DMS114 treated with DMSO at 0.1 percent for 48 hours (cell line): ENCODE data around the gene LRRFIP1.

Source experiments
- DNase-seq: peaks from one replicate; lab custom pipeline; 2025; ENCODE audit not compliant: unreplicated experiment; lab: John Stamatoyannopoulos, UW

Gene LRRFIP1

GRCh38 chr2:237616734-237617586, 10.4 kb upstream of the LRRFIP1 start:
- no peak for DNase-seq

- no peak for DNase-seq
Observed at GRCh38 chr2:237617587-237617982, 9.8 kb upstream of the LRRFIP1 start.

GRCh38 chr2:237618449-237618848, 8.9 kb upstream of the LRRFIP1 start:
- no peak for DNase-seq

- no peak for DNase-seq
Observed at GRCh38 chr2:237623428-237624403, 3.7 kb upstream of the LRRFIP1 start.

DNA sequence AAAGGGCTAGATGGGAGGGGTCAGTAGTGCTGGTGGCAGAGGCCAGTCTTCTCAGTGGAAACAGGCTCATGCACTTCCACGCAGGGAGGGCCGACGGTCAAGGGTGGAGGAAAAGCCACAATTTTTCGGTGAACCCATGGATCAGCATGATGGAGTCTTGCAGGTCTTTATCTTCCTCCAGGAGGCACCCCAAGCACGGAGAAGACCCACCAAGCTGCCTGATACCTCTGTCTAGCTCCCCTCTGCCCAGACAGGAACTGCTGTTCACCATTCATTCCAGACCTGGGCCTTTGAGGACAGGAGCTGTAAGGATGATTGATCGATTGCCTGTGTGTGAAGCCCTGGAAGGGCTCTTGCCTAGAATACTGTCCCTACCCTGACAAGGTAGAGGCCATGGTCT, 2.8 kb upstream of the LRRFIP1 start:
- DNase-seq = no peak

- DNase-seq = no peak
Observed at GRCh38 chr2:237625216-237625705, 2.1 kb upstream of the LRRFIP1 start.

DNA sequence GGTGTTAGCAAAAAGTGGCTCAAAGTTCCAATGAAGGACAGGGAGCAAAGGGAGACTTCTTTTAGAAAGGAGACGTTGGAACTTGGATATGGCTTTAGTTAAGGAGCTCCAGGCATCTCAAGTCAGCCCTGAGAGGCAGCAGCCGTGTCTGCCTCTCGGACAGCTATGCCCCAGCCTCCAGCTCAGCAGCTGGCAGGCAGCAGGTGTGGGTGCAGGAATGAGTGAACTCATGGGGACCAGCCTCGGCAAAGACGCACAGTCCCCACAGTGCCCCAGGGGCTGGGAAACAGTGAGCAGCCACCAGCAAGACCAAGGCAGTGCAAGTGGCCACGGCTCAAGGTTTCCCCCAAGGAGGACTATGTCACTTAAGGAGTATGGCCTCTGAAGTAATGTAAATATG, 1.6 kb upstream of the LRRFIP1 start:
- no peak for DNase-seq

- no peak for DNase-seq
Observed at GRCh38 chr2:237626813-237627440, 460 bp upstream of the LRRFIP1 start.

GRCh38 chr2:237628247-237629187, 1.1 kb downstream of the LRRFIP1 start:
- DNase-seq = no peak

DNA sequence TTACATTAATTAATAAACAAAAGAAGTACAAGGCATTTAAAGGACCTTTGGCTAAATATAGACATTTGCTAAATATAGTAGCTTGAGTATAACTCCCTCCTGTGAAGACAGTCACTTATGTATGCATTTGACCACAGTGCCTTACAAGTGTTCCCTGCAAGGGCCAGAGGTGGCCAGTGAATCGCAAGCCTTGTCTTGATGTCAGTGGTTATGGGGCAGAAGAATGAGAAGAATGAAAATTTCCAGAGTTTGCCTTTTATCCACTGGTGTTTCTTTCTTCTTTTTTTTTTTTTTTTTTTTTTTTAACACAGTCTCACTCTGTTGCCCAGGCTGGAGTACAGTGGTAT, 1.8 kb downstream of the LRRFIP1 start:
- DNase-seq = no peak

DNA sequence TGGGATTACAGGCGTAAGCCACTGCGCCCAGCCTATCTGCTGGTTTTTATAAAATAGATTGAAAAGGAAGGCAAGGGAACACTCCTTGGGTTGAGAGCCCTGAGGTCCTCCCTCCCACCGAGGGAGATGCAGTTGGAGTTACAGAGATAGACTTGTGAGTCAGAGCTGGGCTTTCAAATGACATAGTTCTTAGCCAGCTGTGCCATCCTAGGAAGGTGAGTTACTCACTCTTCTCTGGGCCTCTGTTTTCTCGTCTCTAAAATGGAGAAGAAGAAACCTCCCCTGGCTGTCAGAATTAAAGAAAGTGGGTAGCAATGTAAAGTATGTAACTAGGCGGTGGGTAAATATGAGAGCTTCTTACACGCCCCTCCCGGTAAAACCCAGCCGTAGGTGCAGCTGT, 2.4 kb downstream of the LRRFIP1 start:
- no peak for DNase-seq

DNA sequence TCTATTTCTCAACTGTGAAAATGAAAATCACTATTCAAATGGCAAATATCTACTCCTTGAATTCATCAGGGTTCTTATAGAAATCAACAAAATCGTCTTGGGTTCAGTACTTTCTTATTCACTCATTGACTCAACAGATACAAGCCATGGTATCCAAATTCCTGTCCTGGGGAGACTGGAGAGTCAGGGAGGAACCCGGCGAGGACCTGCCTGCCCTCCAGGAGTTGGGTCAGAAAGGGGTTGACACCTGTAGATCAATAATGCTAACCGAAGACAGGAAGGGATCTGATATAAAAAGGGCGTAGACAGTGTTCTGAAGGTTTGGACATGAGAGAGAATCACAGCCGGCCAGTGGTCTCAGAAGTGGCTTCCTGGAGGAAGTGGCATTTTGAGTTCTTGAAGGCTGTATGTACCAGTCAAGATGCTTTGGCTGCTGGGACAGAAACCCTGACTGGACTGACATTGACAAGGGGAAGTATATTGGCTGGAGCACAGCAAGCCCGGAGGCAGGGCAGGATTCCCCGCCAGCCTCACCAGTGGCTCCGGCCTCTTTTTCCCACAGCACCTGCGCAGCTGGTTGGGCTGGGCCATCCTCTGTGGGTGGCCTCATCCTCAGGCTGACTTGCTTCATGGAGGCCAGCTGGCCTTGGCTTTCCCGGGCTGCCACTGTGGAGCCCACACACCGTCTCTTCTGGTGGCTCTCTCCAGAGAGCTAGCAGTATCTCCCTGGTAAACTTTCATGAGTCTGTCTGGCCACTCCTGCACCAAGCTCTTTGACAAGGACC, 3.0 kb downstream of the LRRFIP1 start:
- DNase-seq = no peak

DNA sequence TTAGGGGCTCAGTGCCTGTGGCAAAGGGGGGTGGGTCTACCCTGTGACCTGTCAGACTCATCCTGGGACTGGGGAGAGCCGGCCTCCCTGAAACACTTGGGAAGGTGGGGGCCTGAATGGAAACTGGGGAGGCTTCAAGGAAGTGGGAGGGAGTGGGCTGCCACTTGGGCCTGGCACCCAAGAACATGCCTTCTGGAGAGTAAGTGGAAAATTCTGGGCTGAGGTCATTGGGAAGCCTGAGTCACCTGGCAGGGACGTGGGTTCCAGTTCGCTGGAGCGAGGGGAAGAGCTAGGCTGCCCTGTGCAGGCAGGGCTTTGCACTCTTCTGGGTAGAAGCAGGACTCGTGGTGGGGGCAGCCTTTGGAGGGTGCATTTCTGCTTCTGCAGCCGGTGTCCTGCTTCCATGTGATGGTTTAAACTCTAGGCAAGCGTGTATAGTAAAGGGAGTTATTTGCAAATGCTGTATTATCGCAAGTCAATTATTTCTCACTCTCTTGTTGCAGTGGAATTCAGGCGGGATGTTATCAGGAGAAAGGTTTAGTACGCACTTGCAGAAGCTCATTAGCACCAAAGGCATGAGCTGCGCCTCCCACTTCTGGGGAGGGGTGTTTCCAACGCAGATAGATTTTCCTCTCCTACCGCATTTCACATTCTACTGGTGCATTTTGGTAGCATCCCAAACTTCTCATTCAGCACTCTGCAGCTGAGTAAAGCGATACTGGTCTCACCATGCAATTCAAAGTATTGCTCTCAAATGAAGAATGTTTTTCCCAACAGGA, 3.8 kb downstream of the LRRFIP1 start:
- no peak for DNase-seq

- DNase-seq = no peak
Observed at GRCh38 chr2:237631801-237632585, 4.6 kb downstream of the LRRFIP1 start.

GRCh38 chr2:237633061-237633561, 5.7 kb downstream of the LRRFIP1 start:
- DNase-seq = no peak

DNA sequence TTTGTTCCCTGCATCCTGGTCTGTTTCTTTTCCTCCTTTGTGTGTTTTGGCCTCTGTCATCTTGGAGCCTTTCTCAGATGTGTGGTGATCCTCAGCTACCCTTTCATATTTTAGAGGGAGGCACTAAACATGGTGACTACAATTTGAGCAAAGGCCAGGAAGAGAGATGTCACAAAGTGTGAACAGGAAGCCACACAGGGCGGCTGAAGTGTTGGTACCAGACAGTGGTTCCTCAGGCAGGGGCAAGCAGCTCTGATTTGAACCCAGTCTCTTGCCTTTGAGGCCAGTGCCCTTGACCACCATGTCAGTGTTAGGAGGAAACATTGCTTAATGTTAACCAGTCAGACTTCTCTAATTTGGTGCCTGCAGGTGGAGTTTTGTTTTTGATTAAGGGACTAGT, 9.2 kb downstream of the LRRFIP1 start:
- DNase-seq = no peak

- DNase-seq = no peak
Observed at GRCh38 chr2:237637429-237638135, 10.2 kb downstream of the LRRFIP1 start.
